Stimulated activated CD4-positive, alpha-beta T cell treated with anti-CD3 and anti-CD28 coated beads, Interleukin-4, amount 100 ng/mL, for 24 hours (primary cell): ENCODE data around the gene MKRN3.

Source experiments
- DNase-seq: peaks from one replicate; pipeline ENCODE4 v3.0.0-alpha.2; 2020

MKRN3 gene

DNA sequence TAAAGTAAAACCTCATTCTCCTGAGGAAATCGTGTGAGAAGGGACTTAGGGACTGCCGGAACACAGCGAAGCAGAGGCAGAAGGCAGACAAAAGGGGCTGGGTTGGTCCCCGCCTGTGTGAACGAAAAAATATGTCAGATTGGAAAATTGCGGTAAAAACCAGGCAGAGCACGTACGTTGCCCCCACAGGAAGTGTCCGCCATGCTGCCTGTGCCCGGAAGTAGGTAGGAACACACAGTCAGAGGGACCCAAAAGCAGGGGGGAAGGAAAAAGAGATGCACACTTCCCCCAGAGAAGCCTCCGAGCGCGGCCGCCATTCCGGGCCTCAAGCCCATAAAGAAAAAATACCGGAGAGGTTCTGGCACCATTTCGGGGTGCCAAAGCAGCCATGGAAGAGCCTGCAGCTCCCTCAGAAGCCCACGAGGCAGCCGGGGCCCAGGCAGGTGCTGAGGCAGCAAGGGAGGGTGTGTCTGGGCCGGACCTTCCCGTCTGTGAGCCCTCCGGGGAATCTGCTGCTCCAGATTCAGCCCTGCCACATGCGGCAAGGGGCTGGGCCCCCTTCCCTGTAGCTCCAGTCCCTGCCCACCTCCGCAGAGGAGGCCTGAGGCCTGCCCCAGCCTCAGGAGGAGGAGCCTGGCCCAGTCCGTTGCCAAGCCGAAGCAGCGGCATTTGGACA, at the start of gene MKRN3:
TSS of gene MKRN3 (plus strand) at position 280 of the 676 bp plus-strand sequence. CDS start at position 389, 109 bp downstream.
- DNase-seq = peak; percentile 16

DNA sequence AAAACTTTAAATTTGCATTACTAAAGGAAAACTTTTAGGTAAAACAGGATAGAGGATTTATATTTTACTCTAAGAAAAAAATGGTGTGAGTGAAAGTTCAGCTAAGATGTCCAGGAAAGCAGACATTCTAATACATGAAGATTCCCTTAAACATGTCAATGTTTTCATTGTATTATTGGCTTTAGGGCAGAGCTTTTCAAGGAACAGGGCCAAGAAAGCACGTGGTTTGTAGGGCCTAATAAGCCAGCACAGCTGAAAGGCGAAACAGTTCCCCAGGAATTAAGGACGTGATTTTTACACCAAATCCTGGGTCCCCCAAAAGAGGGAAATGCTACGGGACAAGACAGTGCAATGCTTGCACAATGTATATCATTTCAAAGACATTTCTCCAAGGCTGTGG, 48.6 kb upstream of the MKRN3 start:
- DNase-seq = no peak

DNA sequence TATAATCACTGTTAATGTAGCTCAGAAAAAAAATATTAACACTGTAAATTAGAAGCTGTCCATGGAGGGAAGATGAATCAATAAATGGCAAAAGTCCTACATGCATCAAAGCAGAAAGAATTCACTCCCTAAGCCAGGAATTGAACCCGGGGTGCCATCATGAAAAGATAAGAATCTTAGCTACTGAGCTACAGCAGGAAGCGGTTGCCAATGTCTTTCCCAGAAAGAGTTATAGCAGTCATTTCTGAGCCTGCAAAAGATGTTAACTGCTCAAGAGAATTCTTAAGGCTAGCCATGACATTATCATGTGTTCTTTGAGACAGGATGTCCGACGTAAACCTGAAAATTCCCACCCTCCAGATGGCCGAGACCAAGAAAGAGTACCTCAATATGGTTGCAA, 47.4 kb upstream of the MKRN3 start:
- DNase-seq = no peak

DNA sequence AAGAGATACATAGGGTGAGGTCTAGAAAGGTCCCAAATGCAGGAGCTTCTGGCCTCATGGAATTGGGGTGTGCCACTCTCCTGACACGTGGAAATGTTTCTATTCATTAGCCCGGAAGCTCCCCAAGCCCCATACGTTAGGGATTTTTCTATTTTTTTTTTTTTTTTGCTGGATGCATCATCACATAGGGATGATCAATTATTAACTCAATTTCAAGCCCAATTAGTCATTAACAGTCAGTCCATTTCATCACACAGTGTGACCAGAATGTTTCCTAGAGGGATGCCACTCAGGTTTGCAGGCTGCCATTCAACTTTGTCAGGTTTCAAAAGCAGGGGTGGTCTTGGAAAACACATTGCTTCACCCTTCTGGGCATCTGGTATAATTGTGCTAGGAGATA, 40.7 kb upstream of the MKRN3 start:
- DNase-seq = no peak

DNA sequence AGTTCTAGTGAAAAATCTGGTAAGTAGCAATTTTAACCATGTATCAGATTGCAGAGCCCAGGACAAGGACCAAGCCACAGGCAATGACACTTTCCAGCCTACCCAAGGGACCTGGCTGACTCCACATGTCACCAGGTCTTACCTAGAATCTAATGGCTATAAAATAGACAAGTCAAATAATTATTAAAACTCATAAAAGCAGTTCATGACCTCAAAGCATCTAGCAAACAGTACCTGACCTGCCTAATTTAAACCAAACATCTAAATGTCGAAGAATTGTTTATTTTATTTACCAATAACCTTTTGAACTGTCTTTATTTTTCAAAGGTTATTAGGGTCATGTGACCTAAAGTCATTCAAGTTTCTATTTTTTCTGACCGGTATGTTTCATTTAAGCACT, 35.6 kb upstream of the MKRN3 start:
- no peak for DNase-seq

DNA sequence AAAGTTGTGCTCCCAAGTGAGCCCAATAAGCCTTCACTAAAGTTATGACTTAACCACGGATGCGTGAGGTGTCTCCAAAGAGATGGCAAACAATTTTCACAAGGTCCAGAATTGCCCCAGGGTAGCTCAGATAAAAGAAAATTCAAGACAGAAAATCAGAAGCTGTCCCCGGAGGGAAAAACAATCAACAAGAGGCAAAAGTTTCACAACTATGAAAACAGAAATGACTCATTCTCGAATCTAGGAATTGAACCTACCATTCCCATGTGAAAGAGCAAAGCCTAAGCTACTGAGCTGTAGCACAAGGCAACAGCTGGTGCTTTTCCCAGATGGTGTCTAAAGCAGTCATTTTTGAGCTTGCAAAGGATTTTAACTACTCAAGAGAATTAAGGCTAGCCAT, 33.5 kb upstream of the MKRN3 start:
- DNase-seq = no peak

DNA sequence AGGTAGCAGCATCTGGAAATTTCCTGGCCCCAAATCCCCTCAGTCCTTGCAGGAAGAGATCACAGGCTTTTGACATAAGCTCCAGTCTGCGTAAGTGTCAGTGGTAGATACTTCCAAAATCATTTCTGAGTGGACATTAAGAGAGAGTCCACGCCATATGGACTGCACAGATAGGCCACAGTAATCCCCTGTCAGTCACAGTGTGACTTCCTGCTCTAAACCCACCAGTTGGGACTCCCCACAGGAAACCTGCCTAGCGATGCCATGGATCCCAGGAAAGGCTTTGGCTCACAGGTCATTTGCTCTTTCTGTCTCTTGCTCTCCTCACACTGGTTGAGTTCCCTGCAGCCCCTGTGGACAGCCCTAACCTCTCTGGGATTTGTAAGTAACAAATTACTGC, 28.8 kb upstream of the MKRN3 start:
- no peak for DNase-seq

DNA sequence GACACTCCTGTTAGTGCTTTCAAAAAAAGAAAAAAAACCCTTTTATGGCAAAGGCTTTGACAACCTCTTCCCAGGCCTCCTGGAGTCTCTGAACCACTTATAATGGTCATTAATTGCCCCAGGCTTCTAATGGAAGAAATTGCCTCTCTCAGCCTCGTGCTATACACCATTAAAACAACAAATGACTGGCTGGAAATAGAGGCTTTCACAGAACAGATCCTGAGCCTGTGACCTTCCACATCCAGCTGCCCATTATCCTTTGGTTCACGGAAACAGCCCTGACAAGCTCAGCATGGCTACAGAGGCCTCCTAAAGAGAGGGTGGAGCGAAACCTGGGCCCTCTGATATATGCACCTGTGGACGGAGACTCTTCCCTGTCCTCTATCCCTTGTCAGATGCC, 26.8 kb upstream of the MKRN3 start:
- no peak for DNase-seq

DNA sequence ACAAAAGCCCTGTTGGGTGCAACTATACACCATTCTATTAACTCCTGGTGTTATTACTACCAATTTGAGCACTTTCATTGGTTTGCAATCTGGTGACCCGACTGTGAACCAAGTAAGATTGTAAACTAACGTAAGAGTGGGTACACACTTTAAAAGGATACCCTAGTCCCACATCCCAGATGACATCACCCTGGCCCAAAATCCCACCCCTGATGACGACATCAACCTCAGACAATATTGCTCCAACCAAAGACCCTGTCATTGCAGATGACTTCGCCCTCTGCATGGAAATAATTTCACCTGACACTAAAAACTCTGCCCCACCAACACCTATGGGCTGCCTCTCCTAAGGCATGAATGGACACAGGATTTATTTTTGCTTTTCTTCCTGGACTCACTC, 25.6 kb upstream of the MKRN3 start:
- no peak for DNase-seq

DNA sequence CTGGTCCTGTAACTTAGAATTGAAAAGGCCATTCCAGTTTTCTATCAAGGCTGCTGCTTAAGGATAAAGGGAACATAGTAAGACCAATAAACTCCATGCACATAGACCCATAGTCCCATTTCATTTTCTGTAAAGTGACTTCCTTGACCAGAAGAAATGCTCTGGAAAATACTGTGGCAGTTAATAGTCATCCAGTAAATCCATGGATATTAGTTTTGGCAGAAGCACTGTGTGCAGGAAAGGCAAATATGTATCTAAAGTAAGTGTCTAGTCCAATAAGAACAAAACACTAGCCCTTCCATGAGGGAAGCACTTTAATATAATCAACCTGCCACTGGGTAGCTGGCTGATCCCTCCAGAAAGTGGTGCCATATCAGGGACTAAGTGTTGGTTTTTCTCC, 19.3 kb upstream of the MKRN3 start:
- DNase-seq = no peak

DNA sequence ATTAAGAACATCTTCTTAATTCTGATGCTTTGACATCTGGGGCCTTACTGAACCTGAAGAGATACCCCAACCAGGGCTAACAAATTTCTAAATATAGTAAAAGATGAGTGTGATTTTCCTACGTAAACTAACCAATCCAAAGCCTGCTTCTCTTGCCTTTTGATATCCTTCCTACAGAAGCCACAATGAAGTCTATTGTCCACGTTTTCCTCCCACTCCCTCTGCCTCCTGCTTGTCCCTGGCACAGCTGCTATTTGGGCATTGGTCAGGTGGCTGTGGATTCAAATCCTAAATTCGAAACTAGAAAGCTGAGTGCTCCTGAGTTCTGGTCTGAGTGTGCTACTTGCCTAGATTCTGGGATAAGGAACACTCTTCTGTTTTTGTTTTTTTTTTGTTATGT, 17.4 kb upstream of the MKRN3 start:
- no peak for DNase-seq

DNA sequence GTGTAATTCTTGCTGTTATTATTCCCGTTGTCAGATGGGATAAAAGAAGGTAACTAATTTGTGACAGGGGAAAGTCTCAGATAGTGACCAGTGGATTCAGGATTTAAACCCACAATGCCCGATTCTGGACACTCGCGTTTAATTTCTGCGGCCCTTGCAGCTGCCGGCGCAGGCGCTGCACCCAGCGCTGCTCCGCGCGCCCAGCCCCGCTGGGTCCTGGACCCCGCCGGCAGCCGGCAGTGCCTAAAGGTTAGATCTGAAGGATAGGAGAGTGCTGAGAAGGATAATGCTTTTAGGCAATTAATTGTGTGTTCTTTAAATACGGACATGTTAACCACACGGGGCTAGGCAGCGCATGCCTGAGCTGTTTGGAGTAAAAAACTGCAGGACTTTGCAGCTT, 3.6 kb upstream of the MKRN3 start:
- no peak for DNase-seq

DNA sequence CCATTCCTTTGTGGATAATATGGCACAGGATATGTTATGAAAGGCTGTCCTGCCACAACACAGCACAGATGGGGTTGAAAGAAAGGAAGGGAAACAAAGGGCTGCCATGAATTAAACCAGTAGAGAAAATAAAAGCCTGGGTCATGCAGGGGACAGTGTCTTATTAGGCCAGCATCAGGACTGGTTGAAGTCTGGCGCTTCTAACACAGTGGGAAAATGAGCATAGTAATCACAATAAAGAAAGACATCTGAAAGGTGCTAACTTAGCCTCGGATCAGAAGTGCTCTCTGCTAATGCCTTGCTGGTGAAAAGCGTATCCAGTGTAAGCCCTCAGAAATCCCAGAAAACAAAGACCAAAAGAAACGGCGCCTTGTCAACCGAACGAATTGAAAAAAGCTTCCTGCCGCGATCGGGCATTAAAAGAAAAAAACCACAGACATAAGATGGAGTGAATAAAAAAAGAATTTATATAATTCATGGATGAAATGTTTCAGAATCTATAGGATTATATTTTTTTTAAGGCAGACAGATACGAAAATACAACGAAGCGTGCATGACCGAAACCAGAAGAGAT, 566 bp upstream of the MKRN3 start:
- no peak for DNase-seq

DNA sequence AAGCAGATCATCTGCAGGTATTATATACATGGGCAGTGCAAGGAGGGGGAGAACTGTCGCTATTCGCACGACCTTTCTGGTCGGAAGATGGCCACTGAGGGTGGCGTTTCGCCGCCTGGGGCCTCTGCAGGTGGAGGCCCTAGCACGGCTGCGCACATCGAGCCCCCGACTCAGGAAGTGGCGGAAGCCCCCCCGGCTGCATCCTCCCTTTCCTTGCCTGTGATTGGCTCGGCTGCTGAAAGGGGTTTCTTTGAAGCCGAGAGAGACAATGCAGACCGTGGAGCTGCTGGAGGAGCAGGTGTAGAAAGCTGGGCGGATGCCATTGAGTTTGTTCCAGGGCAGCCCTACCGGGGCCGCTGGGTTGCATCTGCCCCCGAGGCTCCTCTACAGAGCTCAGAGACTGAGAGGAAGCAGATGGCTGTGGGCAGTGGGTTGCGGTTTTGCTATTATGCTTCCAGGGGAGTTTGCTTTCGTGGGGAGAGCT, 639 bp downstream of the MKRN3 start:
- peak; percentile 22 for DNase-seq

DNA sequence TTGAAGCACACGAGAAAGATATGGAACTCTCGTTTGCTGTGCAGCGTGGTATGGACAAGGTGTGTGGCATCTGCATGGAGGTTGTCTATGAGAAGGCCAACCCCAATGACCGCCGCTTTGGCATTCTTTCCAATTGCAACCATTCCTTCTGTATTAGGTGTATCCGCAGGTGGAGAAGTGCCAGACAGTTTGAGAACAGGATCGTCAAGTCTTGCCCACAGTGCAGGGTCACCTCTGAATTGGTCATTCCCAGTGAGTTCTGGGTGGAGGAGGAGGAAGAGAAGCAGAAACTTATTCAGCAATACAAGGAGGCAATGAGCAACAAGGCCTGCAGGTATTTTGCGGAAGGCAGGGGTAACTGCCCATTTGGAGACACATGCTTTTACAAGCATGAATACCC, 1.2 kb downstream of the MKRN3 start:
- no peak for DNase-seq

DNA sequence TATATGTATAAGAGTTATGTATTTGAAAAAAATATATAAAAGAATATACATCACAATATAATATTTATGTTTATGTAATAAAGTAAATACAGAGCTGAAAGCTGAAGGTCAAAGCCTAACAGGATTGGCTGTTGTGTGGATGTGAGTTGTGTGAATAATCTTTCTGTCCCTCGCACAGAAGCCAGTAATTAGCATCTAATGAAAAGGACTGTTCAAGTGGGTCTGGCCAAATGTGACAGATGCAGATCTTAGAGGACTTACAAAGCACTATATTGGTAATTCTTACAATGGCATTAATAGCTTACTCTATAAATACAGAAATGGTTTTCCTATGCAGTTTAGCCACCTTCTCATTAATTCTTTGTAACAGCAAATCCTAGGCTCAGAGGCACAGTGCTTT, 2.4 kb downstream of the MKRN3 start:
- no peak for DNase-seq

DNA sequence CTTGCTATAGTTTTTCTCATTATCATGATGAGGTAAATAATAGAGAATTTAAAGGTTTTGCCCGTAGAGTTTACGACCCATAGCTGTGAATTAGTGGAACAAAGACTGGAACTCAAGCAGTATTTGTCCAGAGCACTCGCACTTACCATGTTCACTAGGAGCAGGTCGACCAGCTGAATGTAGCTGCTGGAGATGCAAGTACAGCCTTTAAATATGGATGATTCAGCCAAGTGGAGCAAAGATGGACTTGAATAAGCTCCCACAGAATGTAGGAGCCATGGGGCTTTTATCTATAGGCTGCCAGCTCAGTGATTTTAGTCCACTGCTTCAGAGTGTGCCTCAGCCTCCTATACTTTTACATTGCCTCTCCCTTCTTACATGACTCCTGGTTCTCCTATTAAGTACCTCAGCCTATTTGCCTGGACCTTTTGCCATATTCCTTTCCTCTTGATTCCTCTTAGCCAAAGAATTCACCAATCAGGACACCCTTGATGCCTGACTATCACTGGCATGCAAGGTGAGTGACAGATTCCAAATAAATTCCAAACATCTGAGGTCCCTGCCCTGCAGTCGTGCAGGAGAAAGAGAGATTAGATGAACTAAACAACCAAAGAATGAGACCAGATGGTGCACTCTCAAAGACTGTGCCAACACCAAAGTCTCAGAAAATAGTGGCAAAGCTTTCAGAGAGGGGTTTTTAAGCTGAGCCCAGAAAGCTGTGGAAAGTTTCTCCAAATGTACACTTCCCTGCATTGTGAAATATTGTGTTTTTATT, 3.9 kb downstream of the MKRN3 start:
- no peak for DNase-seq

DNA sequence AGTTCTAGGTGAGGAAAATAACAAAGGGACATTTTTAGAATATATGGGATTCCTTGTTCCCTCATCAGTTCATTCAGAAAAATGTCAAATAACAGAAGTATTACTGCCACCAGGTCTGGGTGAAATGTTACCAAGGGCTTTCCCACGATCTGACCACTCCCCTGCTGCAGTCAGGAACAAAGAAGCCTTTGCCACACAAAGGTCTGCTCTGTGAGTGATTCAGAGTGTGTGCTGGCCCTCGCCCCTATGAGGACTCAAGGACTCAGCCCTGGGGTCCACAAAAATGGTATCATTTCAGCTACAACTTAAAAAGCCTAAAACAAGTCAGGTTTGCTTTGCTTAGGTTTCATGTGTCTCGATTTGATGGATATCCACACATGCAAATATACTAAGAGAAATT, 5.0 kb downstream of the MKRN3 start:
- no peak for DNase-seq

DNA sequence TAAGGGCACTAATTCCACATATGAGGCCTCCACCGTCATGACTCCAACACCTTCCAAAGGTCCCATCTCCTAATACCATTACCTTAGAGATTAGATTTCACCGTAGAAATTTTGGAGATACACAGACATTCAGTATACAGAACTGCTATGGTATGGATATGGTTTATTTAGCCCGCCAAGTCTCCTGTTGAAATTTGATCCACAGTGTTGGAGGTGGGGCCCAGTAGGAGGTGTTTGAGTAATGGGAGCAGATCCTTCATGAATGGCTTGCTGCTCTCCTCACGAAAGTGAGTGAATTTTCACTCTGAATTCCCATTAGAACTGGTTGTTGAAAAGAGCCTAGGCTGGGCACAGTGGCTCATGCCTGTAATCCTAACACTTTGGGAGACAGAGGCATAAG, 7.4 kb downstream of the MKRN3 start:
- DNase-seq = no peak

DNA sequence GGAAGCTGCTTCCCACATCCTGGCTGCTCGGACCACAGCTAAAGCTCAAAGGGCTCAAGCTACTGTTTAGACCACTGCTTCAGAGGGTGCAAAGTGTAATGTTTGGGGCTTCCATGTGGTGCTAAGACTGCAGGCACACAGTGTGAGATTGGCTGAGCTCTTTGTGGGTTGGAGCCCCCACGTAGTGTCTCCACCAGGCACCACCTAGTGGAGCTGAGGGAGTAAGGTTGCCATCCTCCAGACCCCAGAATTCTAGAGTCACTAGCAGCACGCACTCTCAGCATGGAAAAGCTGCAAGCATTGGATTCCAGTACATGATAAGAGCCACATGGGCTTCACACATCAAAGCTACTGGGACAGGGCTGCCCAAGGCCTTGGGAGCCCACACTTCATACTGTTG, 9.3 kb downstream of the MKRN3 start:
- no peak for DNase-seq

DNA sequence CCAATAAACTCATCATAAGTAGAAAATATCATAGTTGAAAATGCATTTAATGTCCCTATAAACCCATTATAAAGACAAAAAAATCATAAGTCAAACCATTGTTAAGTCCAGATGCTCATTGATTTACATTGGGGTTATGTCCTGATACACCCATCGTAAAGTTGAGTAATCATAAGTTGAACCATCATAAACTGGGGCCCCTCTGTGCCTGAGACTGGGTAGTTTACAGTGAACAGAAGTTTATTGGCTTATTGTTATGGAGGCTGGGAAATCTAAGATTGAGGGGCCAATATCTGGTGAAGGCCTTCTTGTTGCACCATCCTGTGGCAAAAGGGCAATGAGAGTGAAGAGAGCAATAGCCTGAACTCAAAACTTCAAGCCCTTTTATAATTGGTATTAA, 10.6 kb downstream of the MKRN3 start:
- DNase-seq = no peak

DNA sequence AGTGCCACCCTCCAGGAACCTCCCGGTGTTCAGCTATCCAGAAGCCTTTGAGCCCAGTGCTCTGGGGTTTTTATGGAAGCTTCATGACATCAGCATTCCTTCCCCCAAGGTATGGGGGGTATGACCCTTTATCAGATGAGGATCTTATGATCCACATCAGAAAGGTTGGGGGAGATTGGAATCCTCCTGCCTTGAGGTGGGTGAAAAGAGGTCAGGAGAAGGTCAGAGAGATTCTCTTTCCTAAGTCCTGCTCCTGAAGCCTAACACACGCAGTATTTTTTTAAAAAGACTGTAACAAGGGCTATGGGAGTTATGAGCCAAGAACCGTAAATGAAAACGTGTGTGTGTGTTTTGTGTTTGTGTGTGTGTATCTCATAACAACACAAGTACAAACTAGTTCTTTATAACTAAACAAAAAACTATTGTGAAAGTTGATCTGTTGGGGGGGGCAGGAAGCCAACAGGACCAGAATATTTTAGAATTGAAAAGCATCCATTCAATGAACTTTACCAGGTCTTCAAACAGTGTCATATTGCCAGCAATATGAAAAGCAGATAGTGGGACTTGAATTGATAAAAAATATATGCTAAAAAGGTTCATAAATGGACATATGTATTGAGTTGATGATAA, 13.2 kb downstream of the MKRN3 start:
- no peak for DNase-seq

DNA sequence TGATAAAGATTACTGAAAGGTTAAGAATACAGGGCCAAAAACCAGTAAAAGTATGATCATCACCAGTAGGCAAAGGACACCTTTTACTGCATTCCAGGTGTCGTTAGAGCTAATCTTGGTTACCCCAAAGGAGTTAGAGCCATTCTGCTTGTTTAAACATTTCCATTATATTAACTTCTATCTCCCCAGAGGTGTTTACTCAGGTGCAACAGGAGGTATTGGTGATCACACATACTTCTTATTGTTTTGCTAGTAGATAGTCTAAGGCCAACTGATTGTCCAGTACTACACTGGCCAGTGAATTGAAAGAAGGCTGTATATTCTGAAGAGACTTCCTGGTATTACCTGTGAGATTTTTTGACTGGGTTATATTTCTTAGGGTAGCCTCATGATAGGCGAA, 22.8 kb downstream of the MKRN3 start:
- DNase-seq = no peak

DNA sequence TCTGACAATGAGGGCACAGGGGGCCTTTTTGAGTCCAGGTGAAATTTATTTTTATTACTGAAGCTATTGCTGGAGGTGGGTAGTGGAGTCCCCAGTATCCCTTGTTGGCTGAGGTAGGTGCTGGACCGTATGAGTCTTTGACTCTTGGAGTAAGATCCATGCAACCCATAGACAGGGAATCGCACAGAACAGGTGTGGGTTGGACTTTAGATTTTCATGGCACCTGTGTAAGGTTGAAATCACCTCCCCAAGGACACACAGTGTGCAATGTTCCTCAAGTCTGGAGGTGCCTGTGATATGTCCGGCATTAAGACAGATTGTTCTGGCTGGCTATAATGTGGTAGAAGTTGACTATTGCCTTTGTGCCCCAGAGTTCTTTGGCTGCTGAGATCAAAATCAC, 23.5 kb downstream of the MKRN3 start:
- DNase-seq = no peak
